GM19468 (cell line): ENCODE data around the gene RAD9A.
A peak's percentile ranks its signal among the peaks of the same experiment; 100 is the strongest.

Source experiments
- ATAC-seq: cut with Tn5 transposase; IDR thresholded peaks from one replicate; pipeline ENCODE4 v1.9.1; 2021; ENCODE audit warnings: mild to moderate bottlenecking, moderate library complexity, moderate number of reproducible peaks; ENCODE audit not compliant: unreplicated experiment; ENCODE audit errors: extremely low read depth

Gene RAD9A

DNA sequence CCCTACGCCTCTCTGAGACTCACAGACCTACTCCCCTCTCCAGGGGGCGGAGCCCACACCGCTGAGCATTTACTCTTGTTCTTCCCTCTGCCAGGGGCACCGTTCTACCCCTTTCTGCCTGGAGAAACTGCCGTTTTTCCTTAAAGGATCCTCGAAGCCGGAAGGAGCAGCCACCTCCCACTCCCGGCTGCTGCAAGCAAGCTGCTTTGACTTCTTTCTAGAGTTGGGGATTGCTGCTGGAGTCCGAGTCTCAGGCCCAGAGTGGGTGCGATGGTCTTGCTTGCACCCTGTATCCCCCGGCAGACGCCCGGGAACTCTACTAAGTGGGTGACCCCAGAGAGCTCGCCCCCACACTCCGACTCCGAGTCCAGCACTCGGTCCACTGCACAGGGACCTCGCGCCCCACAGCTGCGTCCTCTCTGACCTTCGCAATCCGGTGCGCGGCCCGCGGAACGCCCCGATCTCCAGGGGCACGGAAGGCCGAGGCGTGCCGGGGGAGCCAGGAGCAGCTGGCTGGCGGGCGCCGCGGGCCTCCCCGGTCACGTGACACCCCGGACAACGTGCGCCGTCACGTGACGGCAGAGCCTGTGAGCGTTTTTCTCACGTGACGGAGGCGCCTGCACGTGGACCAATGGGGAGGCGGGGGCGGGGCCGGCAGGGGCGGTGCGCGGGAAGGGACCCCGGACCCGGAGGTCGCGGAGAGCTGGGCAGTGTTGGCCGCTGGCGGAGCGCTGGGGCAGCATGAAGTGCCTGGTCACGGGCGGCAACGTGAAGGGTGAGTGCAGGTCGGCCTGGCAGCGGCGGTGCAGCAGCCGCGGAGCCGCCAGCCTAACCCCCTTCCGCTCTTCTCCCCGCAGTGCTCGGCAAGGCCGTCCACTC, at the start of gene RAD9A:
RAD9A (plus strand) TSS at position 683 of the 879 bp plus-strand sequence; CDS start at position 742, 59 bp downstream.
- ATAC-seq: no peak

GRCh38 chr11:67344264-67344663, 47.5 kb upstream of the RAD9A start:
- no peak for ATAC-seq

GRCh38 chr11:67345247-67345919, 46.4 kb upstream of the RAD9A start:
- no peak for ATAC-seq

GRCh38 chr11:67345920-67346819, 45.6 kb upstream of the RAD9A start:
- no peak for ATAC-seq

DNA sequence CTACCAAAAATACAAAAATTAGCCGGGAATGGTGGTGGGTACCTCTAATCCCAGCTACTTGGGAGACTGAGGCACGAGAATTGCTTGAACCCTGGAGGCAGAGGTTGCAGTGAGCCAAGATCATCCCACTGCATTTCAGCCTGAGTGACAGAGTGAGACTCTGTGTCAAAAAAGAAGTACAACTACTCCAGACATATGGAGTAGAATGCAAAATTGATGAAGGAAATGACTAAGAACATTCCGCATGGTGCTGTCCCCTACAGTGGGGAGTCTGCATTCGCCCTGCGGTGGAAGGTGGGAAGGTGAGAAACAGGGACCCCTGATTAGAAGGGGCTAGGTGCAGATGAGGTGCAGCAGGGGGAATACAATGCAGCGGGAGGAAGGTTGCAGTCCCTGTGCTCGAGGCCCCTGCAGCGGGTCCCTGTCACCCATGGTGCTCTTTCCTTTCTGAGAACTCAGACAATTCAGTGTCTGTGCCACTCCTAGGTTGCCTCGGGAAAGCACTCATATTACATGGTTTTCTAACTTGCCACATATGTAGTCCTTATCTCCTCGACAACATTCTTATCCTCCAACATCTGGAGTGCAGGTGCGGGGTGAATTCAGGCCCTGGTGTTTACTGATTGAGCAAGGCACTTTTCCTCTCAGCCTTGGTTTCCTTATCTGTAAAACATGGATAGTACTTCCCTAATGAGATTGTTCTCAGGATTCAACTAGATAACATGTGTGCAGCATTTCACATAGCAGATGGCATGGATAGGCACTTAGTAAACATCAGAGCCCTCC, 43.6 kb upstream of the RAD9A start:
- no peak for ATAC-seq

- ATAC-seq: no peak
Observed at GRCh38 chr11:67349036-67349435, 42.8 kb upstream of the RAD9A start.

GRCh38 chr11:67349457-67349856, 42.3 kb upstream of the RAD9A start:
- ATAC-seq: no peak

DNA sequence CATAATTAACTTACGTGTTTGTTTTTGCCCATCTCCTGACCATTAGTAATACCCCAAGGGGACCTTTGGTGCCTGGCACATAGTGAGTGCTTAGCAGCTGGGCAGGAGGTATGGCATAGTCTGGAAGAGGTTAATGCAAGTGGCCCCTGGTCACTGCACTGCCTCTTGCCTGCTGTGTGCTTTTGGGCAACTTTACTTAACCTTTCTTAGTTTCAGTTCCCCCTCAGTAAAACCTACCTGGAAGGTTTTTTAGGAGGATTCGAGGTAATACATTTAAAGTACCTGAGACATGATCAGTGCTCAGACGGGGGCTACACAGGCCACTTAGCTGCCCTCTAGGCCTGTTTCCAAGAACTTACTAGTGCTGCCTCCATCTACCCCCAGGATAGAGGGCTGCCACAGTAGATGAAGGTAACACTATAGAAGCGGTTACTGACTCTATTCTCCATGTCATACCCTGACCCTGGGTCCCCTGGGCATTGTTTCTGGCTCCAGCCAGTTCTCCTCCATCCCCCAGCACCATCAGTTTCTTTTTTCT, 41.8 kb upstream of the RAD9A start:
- ATAC-seq: no peak

DNA sequence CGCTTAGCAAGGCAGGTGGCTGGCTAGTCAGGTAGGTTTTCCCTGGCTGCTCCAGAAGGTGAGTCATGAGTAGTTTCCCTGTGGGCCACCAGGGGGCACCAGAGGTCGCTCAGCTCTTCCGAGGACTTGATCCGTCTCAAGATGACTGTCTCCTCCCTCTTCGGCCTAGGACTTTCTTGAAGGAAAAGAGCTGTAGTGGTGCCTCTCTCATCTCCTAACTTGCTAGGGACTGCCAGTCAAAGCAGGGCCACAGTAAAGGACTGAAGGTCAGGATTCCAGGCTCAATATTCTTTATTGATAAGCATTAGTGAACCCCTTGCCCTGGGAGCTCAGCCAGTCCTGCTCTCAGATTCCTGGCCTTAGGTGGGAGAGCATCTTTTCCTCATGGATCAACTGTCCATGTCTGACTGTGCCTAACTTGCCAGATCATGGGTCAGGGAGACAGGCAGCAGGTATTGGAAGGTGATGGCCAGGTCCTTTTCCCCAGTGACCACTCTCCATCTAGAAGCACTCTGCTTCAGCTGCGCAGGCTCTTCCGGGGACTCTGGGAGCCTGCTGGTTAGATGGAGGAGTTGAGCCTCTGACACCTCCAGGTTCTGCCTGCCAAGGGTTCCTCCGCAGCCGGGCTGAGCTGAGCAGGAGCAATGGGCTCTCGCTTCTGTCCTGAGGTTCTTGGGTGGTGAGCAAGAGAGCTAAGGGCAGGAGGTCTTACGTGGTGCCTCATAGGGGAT, 40.3 kb upstream of the RAD9A start:
- no peak for ATAC-seq

DNA sequence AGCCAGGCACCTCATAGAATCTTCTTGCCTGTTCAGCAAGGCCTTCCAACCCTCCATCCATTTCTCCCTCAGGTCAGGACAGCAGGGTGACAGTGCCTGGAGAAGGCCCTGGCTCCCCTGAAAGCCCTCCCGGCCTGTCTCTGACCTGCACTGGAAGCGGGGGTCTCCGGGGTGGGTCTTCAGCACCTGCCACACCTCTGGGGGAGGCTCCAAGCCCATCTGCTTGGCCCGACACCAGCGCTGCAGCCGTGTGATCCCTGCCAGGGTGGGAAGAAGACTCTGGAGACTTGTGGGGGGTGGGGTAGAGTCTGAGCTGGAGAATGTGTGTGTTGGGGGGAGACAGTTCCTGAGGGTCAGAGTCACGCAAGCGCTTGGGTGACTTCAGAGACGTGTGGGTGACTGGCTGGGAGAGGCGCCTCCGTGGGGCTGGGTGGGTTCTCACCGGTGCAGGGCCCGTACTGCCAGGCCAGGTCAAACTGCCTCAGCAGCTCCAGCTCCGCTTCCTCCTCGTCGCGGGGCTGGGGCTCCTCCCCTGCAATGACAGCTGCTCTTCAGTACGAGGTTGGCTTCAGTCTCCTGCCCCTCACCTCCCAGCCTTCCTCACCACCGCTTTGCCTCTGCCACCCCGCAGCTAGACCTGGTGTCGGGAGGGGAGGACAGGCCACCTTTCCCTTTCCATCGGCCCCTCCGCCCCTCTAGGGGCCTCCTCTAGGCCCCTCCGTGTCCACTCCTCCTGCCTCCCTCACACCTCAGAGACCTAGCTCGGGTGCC, 39.1 kb upstream of the RAD9A start:
- no peak for ATAC-seq

DNA sequence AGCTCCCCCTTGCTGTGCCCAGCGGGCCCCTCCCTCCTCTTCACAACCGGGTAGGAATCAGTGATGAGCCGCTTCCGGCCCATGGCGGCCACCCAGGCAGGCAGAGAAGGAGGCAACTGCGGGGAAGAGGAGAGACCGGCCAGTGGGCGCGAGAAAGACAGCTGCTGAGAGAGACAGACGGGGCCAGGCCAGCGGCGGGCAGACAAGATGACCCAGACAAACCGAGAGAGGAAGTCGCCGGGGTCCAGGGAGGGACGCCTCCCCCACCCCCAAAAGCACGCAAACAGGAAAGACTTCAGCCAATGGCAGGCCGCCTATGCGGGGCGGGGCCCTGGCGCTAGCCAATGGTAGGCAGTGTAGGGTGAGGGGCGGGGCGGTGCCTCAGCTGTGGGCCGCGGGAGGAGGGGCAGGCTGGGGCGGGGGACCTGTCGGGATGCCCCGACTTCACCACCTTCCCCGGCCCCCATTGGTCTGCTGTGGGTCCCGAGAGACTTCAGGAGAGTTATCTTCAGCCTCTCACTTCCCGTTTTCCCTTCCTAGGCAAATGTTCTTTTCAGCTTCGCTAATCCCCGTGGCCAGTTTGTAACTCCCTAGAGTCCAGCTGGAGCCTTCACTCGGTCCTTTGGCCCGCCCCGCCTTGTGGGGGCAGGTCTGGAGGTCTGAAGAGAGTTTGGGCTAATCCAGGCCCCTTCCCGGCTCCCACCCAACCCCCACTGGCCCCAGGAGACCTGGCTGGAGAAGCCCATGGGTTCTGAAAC, 38.3 kb upstream of the RAD9A start, which contains the start of gene POLD4:
POLD4 (minus strand) TSS at position 230 of the 758 bp plus-strand sequence; CDS start at position 83, 147 bp downstream.
- peak; percentile 53 for ATAC-seq

DNA sequence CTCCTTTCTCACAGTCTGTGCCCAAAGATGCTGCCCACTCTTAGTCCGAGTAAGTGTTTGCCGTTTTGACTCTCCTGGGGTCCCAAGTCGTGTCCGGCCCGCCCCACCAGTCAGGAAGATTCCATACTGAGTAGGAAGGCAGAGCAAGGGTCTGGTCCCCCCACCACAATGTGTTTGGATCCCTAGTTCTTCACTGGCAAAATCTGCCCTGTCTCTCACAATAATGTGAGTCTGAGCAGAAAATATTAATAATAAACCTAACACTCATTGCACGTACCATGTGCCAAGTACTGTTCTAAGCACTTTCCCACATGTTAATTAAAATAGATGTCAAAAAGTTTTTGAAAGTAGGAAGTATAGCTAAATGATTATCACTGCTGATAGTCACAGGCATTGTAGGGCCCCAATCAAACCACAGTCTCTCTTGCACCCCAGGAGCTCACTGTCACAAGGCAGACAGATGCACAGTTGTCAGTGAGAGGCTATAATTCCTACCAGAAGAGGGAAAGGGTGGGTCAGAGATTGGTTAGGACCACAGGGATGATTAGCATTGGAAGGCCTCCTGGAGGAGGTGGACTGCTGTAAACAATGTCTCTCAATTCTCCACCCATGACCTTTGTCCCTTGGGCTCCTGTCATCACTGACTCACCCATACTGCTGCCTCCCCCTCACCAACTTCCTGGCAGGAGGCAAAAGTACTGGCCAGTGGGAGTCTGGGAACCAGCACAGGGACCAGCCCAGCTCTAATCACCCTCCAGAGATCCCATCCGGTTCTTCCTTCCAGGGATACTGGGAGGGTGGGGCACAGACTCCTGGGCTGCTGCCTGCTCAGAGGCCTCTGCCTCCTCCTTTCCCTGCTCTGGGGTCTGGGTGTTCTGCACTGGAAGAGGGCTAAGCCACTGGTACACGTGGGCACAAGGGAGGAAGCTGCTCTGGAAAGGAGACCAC, 37.4 kb upstream of the RAD9A start:
- ATAC-seq: no peak

GRCh38 chr11:67355023-67355793, 36.6 kb upstream of the RAD9A start:
- no peak for ATAC-seq

DNA sequence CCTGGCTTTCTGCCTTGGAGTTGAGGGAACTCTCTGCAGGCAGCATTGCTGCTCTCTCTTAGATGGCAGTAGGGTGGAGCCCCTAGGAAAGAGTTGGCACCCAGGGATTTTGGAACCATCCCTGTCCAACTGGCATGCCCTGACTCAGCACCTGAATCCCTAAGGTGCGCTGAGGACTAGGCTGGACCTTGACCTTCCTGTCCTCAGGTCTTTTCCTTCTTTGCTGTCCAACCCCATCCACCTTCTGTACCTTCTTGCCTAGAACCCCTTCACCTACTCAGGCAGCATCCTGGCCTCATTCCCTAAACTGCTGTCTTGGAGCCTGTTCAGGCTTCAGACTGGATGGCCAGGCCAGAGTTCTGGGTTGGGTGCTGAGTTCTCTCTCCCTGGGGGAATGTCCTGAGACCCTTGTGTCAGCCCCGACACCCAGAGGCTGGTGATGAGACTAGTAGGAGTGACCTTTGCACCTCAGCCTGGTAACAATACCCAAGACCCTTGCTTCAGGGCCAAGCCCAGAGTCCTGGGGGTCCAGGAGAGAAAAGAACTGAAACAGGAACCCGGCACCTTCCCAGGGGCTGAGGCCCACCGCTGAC, 35.9 kb upstream of the RAD9A start:
- ATAC-seq: no peak

DNA sequence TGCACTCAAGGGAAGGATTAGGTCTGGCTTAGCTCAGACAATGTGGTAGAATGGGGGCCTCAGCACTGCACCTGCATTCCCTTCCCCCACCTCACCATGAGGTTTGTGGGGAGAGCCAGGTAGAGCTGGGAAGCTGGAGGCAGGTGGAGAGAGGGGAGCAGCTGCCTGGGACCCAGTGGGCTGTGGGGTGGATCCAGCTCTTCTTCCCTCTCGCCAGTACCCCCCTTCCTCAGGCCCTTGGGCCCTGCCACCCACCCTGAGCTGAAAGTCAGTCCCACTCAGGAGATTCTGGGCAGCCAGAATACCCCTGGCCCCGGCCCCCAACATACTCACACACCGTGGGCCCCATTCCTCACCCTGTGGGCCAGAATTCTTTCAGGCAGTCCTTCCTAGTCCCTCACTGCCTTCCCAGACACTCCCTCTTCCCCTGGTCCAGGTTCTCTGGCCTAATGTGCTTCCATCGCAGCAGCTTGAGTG, 35.4 kb upstream of the RAD9A start:
- no peak for ATAC-seq
